ENCODE data around the gene LIPK.
"Not testable (repeated sequence)": the region's sequence is repeated elsewhere in the genome, so short reads cannot be mapped to it uniquely, and the experiment has no call there.

The LIPK gene, protein sequence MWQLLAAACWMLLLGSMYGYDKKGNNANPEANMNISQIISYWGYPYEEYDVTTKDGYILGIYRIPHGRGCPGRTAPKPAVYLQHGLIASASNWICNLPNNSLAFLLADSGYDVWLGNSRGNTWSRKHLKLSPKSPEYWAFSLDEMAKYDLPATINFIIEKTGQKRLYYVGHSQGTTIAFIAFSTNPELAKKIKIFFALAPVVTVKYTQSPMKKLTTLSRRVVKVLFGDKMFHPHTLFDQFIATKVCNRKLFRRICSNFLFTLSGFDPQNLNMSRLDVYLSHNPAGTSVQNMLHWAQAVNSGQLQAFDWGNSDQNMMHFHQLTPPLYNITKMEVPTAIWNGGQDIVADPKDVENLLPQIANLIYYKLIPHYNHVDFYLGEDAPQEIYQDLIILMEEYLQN

DNA sequence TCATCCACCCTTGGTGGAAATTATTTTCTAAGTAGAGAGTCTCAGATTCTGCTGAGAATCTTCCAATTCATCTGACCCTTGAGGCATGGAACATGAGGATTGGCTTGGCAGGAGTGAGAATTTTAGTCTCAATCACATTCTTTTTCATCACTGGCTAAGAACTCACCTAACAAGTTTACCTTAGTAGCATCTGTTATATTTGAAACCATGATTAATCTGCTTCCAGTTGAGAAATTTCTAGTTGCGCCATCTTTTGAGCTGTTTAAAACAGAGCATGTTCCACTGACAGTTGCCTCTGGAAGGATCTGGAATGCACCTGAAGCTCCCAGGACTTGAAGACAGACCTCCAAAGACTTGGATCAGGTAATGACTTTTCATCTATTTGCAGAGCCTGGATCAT, at the start of gene LIPK:
Gene LIPK, plus strand, starts transcription at position 292 of the 400 bp plus-strand sequence. CDS start 18,295 bp downstream, outside the sequence.
- no peak for DNase-seq

DNA sequence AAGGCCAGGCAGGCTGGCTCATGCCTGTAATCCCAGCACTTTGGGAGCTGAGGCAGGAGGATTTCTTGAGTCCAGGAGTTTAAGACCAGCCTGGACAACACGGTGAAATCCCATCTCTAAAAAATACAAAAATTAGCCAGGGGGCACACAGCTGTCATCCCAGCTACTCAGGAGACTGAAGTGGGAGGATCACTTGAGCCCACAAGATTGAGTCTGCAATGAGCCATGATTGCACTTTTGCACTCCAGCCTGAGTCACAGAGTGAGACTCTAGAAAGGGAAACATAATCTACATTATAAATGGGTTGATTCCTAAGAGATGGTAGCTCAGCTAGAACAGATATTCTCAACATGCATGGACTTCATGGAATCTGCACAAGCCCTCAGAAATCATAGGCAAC, 48.1 kb upstream of the LIPK start:
- no peak for DNase-seq

DNA sequence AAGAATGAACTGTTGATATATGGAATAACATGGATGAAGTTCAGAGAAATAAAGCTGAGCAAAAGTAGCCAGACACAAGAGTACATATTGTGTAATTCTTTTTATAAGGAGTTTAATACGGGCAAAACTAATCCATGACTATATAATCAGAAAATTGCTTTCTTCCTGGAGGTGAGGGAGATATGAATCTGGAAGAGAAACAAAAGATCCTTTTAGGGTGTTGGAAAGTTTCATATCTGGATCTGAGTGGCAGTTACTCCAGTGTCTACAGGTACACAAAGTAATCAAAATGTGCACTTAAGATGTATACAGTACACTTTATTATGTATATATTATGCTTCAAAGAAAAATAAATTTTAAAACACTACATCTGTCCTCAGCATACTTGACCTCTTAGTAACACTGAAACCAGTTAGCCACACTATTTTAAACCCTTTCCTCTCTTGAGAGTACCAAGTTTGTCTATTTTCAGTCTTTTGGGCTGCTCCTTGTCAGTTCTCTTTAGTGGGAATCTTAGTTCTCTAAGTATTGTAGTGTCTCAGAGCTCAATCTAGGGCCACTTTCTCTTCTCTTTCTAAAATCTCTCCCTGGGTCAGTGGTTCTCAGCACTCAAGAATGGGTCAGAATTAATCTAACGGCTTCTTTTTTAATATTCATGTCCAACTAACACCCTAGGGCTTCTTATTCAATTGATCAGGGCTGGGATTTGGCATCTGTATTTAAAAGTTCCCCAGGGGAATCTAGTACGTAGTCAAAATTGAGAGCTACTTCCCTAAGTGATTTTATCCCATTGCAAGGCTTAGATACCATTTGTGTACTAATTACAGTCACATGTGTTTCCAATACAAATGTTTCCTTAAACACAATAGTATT, 46.1 kb upstream of the LIPK start:
- no peak for DNase-seq

DNA sequence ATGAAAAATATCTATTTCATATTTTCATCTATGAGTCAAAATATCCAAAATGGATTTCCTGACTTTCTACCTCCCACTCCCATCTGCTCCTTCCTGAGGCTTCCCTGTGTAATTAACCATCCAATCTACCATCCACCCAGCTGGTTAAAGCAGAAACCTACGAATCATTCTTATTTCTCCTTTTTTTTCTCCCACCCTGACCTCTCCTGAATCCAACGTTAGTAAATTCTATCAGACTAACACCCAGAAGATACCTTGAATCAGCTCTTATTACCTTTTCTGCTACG, 45.5 kb upstream of the LIPK start:
- DNase-seq = no peak

- no peak for DNase-seq
Observed at GRCh38 chr10:88661018-88661417, 45.0 kb upstream of the LIPK start.

- no peak for DNase-seq
Observed at GRCh38 chr10:88661577-88661976, 44.5 kb upstream of the LIPK start.

GRCh38 chr10:88663153-88663552, 42.9 kb upstream of the LIPK start:
- DNase-seq = not testable (repeated sequence)

DNA sequence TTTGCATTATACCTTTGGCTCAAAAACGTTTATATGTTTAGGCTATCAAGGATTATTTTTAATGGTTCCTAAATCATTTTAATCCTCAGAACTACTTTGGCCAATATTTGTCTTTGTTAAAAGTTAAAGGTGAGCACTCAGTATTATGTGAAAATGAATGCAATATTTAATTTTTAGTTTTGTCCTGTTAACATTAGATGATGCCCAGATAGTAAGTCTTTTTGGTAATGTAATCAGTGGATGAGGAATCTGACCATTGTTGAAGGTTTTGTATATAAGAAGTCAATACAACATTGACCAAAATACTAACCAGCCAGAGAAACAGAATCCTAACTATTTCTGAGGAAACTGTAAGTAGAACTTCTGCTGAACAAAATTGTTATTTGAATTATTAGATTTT, 41.9 kb upstream of the LIPK start, which contains the start of gene LIPF:
Gene LIPF, plus strand, starts transcription at position 301 of the 400 bp plus-strand sequence. CDS start 2,856 bp downstream, outside the sequence.
- DNase-seq = no peak

- DNase-seq = no peak
Observed at GRCh38 chr10:88668465-88668864, 37.6 kb upstream of the LIPK start.

GRCh38 chr10:88670497-88670896, 35.6 kb upstream of the LIPK start:
- no peak for DNase-seq

- DNase-seq = no peak
Observed at GRCh38 chr10:88672041-88672440, 34.0 kb upstream of the LIPK start.

GRCh38 chr10:88676283-88677060, 29.6 kb upstream of the LIPK start:
- DNase-seq = no peak

DNA sequence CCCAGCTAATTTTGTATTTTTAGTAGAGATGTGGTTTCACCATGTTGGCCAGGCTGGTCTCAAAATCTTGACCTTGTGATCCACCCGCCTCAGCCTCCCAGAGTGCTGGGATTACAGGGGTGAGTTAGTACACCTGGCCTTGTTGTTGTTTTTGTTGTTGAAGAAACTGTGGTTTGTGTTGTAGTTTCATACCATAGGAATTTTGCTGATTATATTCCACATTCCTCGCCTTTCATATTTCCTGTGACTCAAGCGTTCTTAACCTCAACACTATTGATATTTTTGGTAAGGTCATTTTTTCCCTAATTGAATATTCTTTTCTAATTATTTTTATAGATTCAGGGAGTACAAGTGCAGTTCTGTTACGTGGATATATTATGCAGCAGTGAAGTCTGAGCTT, 25.1 kb upstream of the LIPK start:
- no peak for DNase-seq

GRCh38 chr10:88682491-88682890, 23.6 kb upstream of the LIPK start:
- DNase-seq = no peak

GRCh38 chr10:88687853-88688467, 18.1 kb upstream of the LIPK start:
- no peak for DNase-seq

DNA sequence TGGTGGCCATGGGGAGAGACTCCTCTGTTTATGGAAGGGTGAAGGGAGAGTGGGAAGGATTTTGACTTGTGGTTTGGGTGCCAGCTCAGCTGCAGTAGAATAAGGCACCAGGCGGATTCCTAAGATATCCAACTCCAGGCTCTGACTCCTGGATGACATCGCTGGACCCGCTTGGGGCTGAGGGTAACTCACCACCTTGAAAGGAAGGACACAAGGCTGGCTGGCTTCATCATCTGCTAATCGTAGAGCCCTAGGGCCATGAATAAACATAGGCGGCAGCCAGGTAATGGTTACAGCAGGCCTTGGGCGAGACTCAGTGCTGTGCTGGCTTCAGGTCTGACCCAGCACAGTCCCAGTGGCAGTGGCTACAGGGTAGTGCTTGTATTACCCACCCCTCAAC, 16.7 kb upstream of the LIPK start:
- DNase-seq = no peak

- DNase-seq = no peak
Observed at GRCh38 chr10:88693392-88694020, 12.5 kb upstream of the LIPK start.

- no peak for DNase-seq
Observed at GRCh38 chr10:88702848-88703597, 3.0 kb upstream of the LIPK start.

DNA sequence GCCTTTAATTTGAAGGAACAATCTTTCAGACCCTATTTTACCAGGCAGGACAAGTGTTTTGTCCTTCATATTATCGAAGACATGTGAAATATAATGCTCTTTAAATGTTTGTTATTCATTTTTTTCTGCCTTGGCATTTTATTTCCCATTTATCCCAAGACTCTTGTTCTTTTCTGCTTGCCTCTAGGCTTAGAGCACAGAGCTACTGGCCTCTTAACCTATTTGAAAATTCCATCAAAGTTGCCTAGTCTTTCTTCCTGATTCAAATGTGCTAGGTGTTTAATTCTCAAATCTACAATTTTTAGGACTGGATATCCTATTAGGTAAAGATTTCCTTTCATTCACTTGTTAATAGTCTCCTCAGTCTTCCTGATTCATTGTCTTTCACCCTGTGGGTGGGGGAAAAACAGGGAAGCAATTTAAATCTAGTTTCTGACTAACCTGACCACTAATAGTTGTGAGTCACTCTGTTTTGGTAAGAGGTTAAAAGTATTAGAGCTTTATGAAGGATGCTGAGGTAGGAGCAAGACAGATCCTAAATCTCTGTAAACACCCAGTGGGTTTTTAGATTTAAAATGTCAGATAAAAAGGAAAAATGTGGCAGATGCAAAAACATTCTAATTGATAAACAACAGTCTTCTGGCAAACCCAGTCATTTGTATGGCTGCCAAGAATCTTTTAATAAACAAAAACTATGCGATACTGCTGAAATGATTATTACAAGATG, 1.5 kb downstream of the LIPK start:
- DNase-seq = no peak

- not testable (repeated sequence) for DNase-seq
Observed at GRCh38 chr10:88709361-88709760, 3.3 kb downstream of the LIPK start.

DNA sequence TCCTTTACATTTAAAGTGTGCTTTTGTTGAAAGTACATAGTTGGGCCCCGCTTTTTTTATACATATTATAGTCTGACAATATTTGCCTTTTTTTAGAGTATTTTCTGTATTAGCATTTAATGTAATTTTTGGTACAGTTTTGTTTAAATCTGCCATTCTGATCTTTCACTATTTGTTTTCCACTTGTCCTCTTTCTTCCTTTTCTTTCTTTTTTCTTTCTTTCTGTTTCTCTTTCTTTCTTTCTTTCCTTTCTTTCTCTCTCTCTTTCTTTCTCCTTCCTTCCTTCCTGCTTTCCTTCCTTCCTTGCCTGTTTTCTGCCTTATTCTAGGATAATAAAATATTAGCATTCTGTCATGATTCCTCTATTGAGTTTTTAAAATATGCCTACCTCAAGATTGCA, 9.5 kb downstream of the LIPK start:
- no peak for DNase-seq

Measured in midbrain (tissue), 1 donor.